Fibroblast of peridontal ligament (primary cell): Measurements from ENCODE around the gene GALK1.
A peak's percentile ranks its signal among the peaks of the same experiment; 100 is the strongest.
"Not testable (repeated sequence)": the region's sequence is repeated elsewhere in the genome, so short reads cannot be mapped to it uniquely, and the experiment has no call there.

Experiments
- DNase-seq: peaks from one replicate; pipeline ENCODE4 v3.0.0-alpha.2; 2010; ENCODE audit errors: extremely low read depth

The GALK1 gene

DNA sequence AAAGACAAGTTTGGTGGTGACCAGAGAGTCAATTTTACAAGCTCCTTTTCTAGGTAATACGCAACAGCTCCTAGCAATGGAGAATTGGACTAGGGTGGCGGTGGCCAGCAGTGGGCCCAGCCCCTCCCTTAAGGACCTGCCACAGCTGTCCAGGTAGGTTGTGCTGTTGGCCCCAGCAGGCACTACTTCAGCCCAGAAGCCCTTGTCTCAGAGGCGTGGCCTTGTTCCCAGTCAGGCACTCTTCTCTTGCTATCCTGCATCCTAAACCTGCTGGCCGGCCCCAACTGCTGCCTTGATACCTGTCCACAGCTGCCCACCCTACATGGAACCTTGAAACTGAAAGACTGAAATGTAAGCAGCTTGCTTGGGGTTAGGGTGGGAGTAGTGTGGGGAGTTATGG is 989 bp upstream of the GALK1 start:
- no peak for DNase-seq

- no peak for DNase-seq
Observed at GRCh38 chr17:75764417-75764710, 628 bp downstream of the GALK1 start.

GRCh38 chr17:75763613-75764416 is 1.2 kb downstream of the GALK1 start:
- no peak for DNase-seq

- no peak for DNase-seq
Observed at GRCh38 chr17:75763269-75763607, 1.8 kb downstream of the GALK1 start.

- no peak for DNase-seq
Observed at GRCh38 chr17:75762513-75763268, 2.3 kb downstream of the GALK1 start.

GRCh38 chr17:75759978-75760640 is 4.9 kb downstream of the GALK1 start:
- DNase-seq, result not testable (repeated sequence)

DNA sequence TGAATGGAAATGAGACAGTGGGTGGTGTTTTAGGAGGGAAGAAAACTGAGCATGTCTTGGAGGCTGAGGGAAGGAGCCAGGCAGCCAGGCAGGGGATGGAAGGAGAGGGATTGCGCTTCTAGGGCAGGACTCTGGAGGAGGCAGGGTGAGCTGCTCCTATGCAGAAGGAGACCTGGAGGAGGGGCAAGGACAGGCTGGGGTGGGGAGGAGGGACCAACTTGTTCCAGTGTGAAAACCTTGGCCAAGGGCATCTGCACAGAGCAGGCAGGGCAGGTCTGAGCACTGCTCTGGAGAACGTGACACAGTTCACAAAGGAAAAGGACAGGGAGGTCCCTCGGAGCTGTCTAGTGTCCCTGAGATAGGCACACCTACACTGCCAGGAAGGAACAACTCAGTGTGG is 5.5 kb downstream of the GALK1 start:
- DNase-seq, result no peak

DNA sequence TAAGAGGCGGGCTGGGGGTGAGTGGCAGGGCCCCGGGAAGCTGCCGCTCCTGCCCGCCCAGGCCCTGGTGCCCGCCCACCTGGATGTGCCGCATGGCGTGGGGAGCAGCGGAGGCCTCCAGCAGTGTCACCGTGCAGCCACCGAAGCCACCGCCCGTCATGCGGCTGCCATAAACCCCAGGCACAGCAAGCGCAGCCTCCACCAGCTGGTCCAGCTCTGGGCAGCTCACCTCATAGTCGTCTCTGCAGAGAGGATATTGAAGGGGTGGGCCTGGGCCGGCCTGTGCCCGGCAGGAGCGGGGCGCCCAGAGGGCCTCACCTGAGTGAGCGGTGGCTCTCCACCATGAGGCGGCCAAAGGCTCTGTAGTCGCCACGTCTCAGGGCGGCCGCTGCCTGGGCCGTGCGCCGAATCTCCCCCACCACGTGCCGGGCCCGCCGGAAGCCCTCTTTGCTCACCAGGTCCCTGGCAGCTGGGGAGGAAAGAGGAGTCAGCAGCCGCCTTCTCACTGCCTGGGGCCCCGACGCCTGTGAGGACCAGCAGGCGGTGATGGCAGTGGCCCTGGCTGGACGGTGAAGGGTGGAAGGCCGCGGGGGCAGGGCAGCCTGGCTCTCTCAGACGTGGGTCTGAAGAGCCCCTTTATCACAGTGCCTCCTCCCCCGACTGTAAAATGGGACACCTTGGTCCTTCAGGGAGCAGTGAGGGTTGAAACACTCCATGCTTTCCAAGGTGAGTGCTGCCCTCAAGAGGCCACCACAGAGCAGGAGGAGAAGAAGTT is 6.7 kb downstream of the GALK1 start:
- DNase-seq, result no peak

- no peak for DNase-seq
Observed at GRCh38 chr17:75757086-75757681, 7.8 kb downstream of the GALK1 start.

DNA sequence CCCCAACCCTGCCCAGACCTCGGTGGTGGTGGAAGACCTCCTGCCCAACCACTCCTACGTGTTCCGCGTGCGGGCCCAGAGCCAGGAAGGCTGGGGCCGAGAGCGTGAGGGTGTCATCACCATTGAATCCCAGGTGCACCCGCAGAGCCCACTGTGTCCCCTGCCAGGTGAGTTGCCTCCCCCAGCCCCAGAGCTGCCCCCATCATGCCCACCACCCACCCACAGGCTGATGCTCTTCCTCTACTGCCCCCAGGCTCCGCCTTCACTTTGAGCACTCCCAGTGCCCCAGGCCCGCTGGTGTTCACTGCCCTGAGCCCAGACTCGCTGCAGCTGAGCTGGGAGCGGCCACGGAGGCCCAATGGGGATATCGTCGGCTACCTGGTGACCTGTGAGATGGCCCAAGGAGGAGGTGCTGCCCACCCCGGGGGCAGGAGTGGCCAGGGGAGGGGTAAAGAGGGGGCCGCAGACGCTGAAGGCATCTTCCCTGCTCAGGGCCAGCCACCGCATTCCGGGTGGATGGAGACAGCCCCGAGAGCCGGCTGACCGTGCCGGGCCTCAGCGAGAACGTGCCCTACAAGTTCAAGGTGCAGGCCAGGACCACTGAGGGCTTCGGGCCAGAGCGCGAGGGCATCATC is 8.4 kb downstream of the GALK1 start:
- no peak for DNase-seq

DNA sequence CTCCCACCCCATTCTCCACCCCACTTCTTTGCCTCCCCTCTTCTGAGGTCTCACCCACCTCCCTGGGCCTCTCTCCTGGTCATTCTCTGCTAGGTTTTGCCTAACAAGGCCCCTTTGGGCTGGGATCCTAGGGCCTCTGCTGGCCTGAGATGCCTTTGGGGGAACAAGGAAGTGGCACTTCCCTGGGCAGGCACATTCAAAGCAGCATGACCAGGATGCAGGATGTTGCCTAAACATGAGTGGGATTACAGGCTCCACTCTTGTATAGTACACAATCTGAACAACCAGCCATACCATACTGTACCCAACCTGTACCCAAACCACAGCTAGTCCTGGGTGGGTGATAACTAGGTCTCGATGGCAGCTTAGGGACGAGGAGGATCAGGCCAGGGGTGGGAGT is 9.0 kb downstream of the GALK1 start:
- no peak for DNase-seq

DNA sequence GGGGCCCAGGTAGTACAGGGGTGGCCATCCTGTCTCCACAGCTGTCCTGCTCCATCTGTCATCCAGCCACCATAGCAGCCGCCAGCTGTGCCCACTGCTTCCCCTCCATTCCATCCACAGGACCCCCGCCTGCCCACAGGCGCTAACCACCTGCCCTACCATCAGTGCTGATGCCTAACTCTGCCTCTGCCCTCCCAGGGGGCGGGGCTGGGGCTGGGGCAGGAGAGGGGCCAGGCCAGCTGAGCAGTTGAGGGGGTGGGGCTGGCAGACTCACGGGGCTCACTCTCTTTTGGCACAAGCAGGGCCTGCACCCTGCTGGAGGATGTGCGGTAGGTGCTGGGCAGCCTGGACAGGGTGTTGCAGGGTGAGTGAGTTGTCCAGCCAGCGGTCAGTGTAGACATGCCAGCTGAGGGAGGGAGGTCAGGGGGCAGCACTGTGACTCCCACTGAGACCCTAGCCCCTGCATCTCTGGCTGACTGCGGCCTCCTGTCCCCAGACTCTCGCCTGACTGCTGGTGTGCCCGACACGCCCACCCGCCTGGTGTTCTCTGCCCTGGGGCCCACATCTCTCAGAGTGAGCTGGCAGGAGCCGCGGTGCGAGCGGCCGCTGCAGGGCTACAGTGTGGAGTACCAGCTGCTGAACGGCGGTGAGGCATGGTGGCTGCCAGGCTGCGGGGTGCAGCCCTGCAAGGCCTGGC is 9.6 kb downstream of the GALK1 start:
- no peak for DNase-seq

DNA sequence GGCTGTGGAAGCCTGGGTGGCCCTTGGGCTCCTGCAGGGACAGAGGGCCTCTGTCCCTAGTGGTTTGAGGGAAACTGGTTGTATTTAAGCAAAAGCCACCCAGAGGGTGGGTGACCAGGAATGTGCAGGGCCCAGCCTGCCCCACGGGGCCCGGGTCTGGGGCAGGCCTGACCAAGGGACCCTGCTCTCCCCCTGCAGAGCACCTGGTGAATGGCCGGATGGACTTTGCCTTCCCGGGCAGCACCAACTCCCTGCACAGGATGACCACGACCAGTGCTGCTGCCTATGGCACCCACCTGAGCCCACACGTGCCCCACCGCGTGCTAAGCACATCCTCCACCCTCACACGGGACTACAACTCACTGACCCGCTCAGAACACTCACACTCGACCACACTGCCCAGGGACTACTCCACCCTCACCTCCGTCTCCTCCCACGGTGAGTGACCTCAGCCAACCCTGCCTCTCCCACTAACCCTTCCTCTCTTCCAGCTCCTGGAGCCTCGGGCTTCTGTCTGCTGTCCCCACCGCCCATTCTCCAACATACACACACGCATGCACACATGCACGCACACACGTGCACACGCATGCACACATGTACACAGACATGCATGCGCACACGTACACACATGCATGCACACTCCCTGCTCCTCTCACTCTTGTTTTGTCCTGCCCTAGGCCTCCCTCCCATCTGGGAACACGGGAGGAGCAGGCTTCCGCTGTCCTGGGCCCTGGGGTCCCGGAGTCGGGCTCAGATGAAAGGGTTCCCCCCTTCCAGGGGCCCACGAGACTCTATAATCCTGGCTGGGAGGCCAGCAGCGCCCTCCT is 10.4 kb downstream of the GALK1 start:
- no peak for DNase-seq

DNA sequence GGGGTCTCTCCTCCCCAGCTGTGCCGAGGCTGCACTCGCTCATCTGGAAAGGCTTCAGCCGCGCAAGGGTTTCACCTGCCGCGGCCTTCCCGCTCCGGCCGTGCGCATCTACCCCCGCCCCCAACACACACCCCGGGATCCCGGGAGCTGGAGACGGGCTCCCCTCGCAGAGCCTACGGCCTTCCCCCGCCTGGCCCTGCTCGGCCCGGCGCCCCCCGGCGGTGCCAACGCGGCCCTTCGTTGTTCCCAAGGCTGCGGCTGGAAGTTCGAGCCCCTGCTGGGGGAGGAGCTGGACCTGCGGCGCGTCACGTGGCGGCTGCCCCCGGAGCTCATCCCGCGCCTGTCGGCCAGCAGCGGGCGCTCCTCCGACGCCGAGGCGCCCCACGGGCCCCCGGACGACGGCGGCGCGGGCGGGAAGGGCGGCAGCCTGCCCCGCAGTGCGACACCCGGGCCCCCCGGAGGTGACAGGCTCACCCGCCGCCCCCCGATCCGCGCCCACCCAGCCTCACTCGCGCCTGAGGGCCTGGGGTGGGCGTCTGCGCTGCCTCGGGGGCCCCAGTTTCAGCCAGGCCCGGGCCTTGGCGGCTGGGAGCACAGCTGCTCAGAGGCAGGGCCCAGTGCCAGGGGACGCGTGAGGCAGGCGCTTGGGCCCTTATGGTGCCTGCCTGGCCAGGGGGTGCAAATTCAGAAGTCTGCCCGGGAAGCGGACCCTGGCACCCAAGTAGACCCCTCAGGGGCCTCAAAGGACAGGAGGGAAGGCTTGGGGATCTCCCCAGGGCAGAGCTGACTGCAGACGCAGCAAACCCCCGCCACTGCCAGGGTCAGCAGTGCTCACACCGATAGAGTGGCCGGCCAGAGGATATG is 11.2 kb downstream of the GALK1 start:
- DNase-seq, result peak; percentile 50

GRCh38 chr17:75752802-75753513 is 12.0 kb downstream of the GALK1 start:
- no peak for DNase-seq

DNA sequence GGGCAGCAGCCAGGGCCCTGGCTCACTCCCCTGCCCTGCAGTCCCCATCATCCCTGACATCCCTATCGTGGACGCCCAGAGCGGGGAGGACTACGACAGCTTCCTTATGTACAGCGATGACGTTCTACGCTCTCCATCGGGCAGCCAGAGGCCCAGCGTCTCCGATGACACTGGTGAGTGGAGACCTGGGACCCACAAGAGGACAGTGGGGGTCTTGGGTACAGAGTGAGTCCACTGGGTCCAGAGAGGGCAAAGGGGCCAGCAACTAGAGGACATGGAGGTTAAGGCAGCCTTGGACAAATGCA is 12.6 kb downstream of the GALK1 start:
- no peak for DNase-seq

GRCh38 chr17:75751676-75752404 is 13.2 kb downstream of the GALK1 start:
- no peak for DNase-seq
